WTC11 (cell line): ENCODE measurements around the gene NGF.

ENCODE experiments used
- FOXP1 ChIP-seq: sonication (generic); formaldehyde crosslinking; IDR thresholded peaks from 2 replicates; pipeline ENCODE4 v1.8.0; 2022; ENCODE audit warnings: missing genetic modification reagents, mild to moderate bottlenecking, moderate library complexity, borderline replicate concordance
- IRF2 ChIP-seq: sonication (generic); formaldehyde crosslinking; IDR thresholded peaks from 2 replicates; pipeline ENCODE4 v1.8.0; 2022; ENCODE audit warnings: low read depth, missing genetic modification reagents, borderline replicate concordance
- JUN ChIP-seq: sonication (generic); formaldehyde crosslinking; IDR thresholded peaks from 2 replicates; pipeline ENCODE4 v1.8.0; 2023; ENCODE audit warnings: mild to moderate bottlenecking, missing genetic modification reagents
- NR1H2 ChIP-seq: sonication (generic); formaldehyde crosslinking; IDR thresholded peaks from 2 replicates; pipeline ENCODE4 v1.9.0; 2021; ENCODE audit warnings: mild to moderate bottlenecking, moderate library complexity, missing genetic modification reagents
- ZNF416 ChIP-seq: fragments of 250-450 bp; sonication (Bioruptor Pico); IDR thresholded peaks from 2 replicates; pipeline ENCODE4 v1.9.0; 2021; ENCODE audit warnings: mild to moderate bottlenecking, inconsistent platforms
- TF ChIP-seq, protein P1 (sequence below): fragments of 200-600 bp; IDR thresholded peaks from 2 replicates; pipeline ENCODE4 v1.8.0; 2022; ENCODE audit warnings: antibody characterized with exemption

DNA sequence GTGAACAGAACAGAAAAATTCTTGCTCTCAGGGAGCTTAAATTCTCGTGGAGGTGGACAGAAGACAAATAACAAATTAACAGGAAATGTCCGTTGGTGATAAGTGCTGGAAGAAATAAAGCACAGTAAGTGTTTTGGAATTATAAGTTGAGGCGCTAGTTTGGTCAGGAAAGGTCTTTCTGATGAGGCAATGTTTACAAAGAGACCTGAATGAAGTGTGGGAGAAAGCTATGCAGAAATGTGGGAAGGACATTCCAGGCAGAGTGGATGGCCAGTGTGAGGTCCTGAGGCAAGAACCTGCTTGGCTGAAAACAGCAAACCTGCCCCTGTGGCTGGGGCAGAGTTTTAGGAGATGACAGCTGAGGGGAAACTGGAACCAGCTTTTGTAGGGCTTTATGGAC, 23.3 kb downstream of the NGF start:
- TF ChIP-seq ZNF416 (CRISPR knock-in tag) (no peak), IRF2 (CRISPR knock-in tag) (no peak), FOXP1 (CRISPR knock-in tag) (no peak), JUN (no peak), NR1H2 (CRISPR knock-in tag) (no peak)
- TF ChIP-seq, protein P1, sequence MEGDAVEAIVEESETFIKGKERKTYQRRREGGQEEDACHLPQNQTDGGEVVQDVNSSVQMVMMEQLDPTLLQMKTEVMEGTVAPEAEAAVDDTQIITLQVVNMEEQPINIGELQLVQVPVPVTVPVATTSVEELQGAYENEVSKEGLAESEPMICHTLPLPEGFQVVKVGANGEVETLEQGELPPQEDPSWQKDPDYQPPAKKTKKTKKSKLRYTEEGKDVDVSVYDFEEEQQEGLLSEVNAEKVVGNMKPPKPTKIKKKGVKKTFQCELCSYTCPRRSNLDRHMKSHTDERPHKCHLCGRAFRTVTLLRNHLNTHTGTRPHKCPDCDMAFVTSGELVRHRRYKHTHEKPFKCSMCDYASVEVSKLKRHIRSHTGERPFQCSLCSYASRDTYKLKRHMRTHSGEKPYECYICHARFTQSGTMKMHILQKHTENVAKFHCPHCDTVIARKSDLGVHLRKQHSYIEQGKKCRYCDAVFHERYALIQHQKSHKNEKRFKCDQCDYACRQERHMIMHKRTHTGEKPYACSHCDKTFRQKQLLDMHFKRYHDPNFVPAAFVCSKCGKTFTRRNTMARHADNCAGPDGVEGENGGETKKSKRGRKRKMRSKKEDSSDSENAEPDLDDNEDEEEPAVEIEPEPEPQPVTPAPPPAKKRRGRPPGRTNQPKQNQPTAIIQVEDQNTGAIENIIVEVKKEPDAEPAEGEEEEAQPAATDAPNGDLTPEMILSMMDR, result no peak
